Gastrocnemius medialis (tissue), 4 donors: ENCODE data around the gene MEOX1. TPM values are rescaled to one million over a fixed set of nuclear protein-coding genes. Genes with fewer than 3 reads are reported as not detected.

Source experiments
- ATAC-seq, 2 donors: fragments of 150-250 bp; one replicate each; pipeline ENCODE4 v1.9.1; 2016
- DNase-seq, 2 donors: peaks; one replicate each; pipeline ENCODE4 v3.0.0-alpha.2; 2019
- H3K27ac ChIP-seq, 4 donors: fragments of 200-600 bp; sonication (generic); 1 replicate in 1 of 4; 2 replicates in 3 of 4; pipeline ENCODE4 v1.5.1; 2016 to 2018; ENCODE audit warnings: mild to moderate bottlenecking in 2 of 4, moderate library complexity in 1 of 4
- H3K27me3 ChIP-seq, 3 donors: fragments of 200-600 bp; sonication (generic) in 2 of 3; 1 replicate in 1 of 3; 2 replicates in 2 of 3; pipeline versions ENCODE4 v1.5.1 to v1.6.0; 2016 to 2019; ENCODE audit warnings: mild to moderate bottlenecking in 1 of 3, moderate library complexity in 1 of 3
- H3K36me3 ChIP-seq, 2 donors: fragments of 200-600 bp; sonication (generic) in 1 of 2; one replicate each; pipeline ENCODE4 v1.5.1; 2017 to 2018
- H3K4me1 ChIP-seq, 2 donors: fragments of 200-600 bp; sonication (generic) in 1 of 2; one replicate each; pipeline ENCODE4 v1.5.1; 2016 to 2017; ENCODE audit warnings: mild to moderate bottlenecking in 2 of 2
- H3K4me3 ChIP-seq, 4 donors: fragments of 200-600 bp; sonication (generic) in 3 of 4; 1 replicate in 1 of 4; 2 replicates in 3 of 4; pipeline ENCODE4 v1.5.1; 2016 to 2019; ENCODE audit warnings: mild to moderate bottlenecking in 2 of 4
- H3K9me3 ChIP-seq, 3 donors: fragments of 200-600 bp; sonication (generic) in 2 of 3; 1 replicate in 1 of 3; 2 replicates in 2 of 3; pipeline ENCODE4 v1.5.1; 2016 to 2019
- POLR2A ChIP-seq, 2 donors: fragments of 450-650 bp; IDR thresholded peaks; one replicate each; pipeline ENCODE4 v1.6.1; 2017; ENCODE audit warnings: antibody characterized with exemption in 2 of 2, mild to moderate bottlenecking in 2 of 2, moderate library complexity in 2 of 2
- in situ Hi-C, 4 donors: fragments of 200-750 bp; cut with MboI; loops; one replicate each; pipeline versions ENCODE4 v1.15.0 to v1.8.0; 2017; ENCODE audit warnings: low sequenced_read_pairs in 4 of 4
- intact Hi-C: fragments of 100-400 bp; cut with DNase I; formaldehyde crosslinking; loops from one replicate; pipeline ENCODE4 v1.15.1; 2023; ENCODE audit warnings: low total_unique reads
- total RNA-seq, 4 donors: library from RNA; depleted of rRNA; stranded (reverse); fragments of >200 nt; gene quantifications; one replicate each; pipeline versions ENCODE4 v1.1.0 to v1.2.3, GENCODE V29; 2016
- TF ChIP-seq, protein P1 (sequence below), 5 experiments: fragments of 450-650 bp in 3 of 5; fragments of 200-600 bp in 2 of 5; sonication (generic) in 2 of 5; IDR thresholded peaks in 4 of 5; conservative IDR thresholded peaks in 1 of 5; 1 replicate in 4 of 5; 2 replicates in 1 of 5; pipeline ENCODE4 v1.5.1; 2016 to 2019; ENCODE audit warnings: antibody characterized with exemption in 5 of 5, mild to moderate bottlenecking in 3 of 5, moderate library complexity in 3 of 5

The MEOX1 gene
- total RNA-seq, 4 donors from 2014 or later = 4.0 to 12.2 (median 8.8) TPM

DNA sequence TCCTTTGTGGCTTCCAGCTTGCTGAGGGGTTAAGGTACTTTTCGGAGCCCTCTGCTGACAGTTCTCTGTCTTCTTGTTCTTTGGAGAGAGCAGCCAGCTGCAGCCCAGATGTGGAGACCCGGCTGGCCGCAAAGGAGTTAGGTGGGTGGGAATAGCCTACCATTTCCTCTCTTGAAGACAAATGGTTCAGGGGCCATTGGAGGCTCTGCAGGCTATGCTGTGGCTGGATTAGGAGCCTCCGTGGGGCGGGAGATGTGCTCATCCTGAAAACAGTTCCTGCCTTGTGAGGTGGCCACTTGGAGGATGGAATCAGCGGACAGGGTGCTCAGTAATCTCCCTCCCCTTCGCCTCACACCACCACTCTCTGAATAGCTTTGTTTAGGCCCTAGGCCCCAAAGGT lies 30.3 kb downstream of the MEOX1 start:
- no peak overlapping the region for H3K4me3 ChIP-seq
- intact Hi-C loops (no loop called here), in situ Hi-C loops (no loop called here)
- DNase-seq (no peak), ATAC-seq (no peak)
- H3K4me1 ChIP-seq = no peaks in the 10 kb centered on the region
- H3K9me3 ChIP-seq = no peaks in the 10 kb centered on the region
- no peaks in the 10 kb centered on the region for H3K36me3 ChIP-seq
- TF ChIP-seq POLR2A (IDR thresholded peaks at IDR 0.05) = no peak
- TF ChIP-seq, protein P1, sequence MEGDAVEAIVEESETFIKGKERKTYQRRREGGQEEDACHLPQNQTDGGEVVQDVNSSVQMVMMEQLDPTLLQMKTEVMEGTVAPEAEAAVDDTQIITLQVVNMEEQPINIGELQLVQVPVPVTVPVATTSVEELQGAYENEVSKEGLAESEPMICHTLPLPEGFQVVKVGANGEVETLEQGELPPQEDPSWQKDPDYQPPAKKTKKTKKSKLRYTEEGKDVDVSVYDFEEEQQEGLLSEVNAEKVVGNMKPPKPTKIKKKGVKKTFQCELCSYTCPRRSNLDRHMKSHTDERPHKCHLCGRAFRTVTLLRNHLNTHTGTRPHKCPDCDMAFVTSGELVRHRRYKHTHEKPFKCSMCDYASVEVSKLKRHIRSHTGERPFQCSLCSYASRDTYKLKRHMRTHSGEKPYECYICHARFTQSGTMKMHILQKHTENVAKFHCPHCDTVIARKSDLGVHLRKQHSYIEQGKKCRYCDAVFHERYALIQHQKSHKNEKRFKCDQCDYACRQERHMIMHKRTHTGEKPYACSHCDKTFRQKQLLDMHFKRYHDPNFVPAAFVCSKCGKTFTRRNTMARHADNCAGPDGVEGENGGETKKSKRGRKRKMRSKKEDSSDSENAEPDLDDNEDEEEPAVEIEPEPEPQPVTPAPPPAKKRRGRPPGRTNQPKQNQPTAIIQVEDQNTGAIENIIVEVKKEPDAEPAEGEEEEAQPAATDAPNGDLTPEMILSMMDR (IDR thresholded peaks at IDR 0.05 in 4 of 5, conservative IDR thresholded peaks at IDR 0.05 in 1 of 5) = no peak
- no peak overlapping the region for H3K27ac ChIP-seq
- H3K27me3 ChIP-seq = peaks cover 0 to 7% (median 3%) of the 10 kb centered on the region in 3 donors

DNA sequence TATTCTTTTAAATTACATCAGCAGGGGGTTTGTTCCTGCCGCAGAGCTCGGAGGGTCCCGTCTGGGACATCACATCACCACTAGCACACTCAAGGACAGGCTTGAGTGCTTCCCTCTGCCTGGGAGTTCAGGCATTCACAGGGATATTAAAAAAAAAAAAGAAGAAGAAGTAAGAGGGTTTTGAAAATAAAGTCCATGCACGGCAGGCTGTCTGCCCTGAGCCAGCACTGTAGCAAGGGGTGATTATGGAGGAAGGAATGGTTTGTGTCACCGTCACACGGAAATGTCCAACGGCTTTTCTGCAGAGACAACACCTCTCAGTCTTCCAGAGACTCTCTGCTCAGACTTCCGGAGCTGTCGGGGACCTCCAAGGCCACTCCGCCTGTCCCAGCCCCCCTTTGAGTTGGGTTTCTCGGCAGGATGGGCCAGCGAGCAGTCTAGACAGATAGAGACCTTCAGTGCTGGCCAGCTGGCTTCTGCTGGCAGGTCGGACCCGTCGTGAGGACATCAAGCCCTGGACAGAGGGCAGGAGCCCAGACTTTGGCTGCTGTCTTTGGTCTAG lies 33.6 kb downstream of the MEOX1 start:
- H3K36me3 ChIP-seq = no peaks in the 10 kb centered on the region
- H3K9me3 ChIP-seq = no peaks in the 10 kb centered on the region
- peaks cover 0 to 7% (median 3%) of the 10 kb centered on the region in 3 donors for H3K27me3 ChIP-seq
- no peaks in the 10 kb centered on the region for H3K4me1 ChIP-seq
- H3K4me3 ChIP-seq = no peak overlapping the region
- TF ChIP-seq, protein P1 (IDR thresholded peaks at IDR 0.05 in 4 of 5, conservative IDR thresholded peaks at IDR 0.05 in 1 of 5) = no peak
- TF ChIP-seq POLR2A (IDR thresholded peaks at IDR 0.05) = no peak
- intact Hi-C loops (no loop called here), in situ Hi-C loops (no loop called here)
- H3K27ac ChIP-seq = no peak overlapping the region
- ATAC-seq (no peak), DNase-seq (no peak)

DNA sequence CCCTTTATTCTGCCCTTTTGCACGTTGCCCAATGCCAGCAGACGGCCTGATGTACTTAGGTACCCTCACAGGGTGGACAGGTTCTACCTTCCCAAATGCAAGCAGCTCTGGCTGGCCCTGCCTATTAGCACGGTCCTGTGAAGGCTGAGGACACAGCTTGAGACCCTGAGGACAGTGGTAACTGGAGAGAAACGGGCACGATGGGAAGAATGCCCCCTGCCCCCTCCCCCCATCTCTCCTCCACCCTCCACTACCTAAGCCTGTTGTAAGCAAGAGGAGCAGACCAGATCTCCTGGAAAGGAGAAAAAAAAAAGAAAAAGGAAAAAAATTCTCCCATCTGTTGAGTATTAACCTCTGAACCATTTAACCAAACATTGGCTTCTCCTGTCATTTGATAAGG lies 34.1 kb downstream of the MEOX1 start:
- DNase-seq (no peak), ATAC-seq (no peak)
- Histone ChIP-seq H3K4me1 (no peaks in the 10 kb centered on the region), H3K9me3 (no peaks in the 10 kb centered on the region), H3K27ac (no peak overlapping the region), H3K27me3 (peaks cover 0 to 7% (median 3%) of the 10 kb centered on the region in 3 donors), H3K36me3 (no peaks in the 10 kb centered on the region), H3K4me3 (no peak overlapping the region)
- no peak for TF ChIP-seq POLR2A (IDR thresholded peaks at IDR 0.05)
- TF ChIP-seq, protein P1 (IDR thresholded peaks at IDR 0.05 in 4 of 5, conservative IDR thresholded peaks at IDR 0.05 in 1 of 5) = no peak
- in situ Hi-C loops (no loop called here), intact Hi-C loops (no loop called here)

DNA sequence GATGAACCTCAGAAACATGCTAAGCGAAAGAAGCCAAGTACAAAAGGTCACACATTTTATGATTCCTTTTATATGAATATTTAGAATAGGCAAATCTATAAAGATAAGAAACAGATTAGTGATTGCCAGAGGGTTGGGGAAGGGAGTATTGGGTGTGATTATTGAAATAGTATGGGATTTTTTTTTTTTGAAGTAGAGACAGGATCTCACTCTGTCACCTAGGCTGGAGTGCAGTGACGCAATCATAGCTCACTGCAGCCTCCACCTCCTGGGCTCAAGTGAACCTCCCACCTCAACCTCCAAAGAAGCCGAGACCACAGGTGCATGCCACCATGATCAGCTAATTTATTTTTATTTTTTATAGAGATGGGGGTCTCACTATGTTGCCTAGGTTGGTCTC lies 35.7 kb downstream of the MEOX1 start:
- Histone ChIP-seq H3K36me3 (no peaks in the 10 kb centered on the region), H3K4me3 (no peak overlapping the region), H3K27ac (no peak overlapping the region), H3K27me3 (peaks cover 0 to 7% (median 3%) of the 10 kb centered on the region in 3 donors), H3K4me1 (no peaks in the 10 kb centered on the region), H3K9me3 (no peaks in the 10 kb centered on the region)
- ATAC-seq (no peak), DNase-seq (no peak)
- intact Hi-C loops = no loop called here
- in situ Hi-C loops = no loop called here
- TF ChIP-seq, protein P1 (IDR thresholded peaks at IDR 0.05 in 4 of 5, conservative IDR thresholded peaks at IDR 0.05 in 1 of 5) = no peak
- no peak for TF ChIP-seq POLR2A (IDR thresholded peaks at IDR 0.05)

DNA sequence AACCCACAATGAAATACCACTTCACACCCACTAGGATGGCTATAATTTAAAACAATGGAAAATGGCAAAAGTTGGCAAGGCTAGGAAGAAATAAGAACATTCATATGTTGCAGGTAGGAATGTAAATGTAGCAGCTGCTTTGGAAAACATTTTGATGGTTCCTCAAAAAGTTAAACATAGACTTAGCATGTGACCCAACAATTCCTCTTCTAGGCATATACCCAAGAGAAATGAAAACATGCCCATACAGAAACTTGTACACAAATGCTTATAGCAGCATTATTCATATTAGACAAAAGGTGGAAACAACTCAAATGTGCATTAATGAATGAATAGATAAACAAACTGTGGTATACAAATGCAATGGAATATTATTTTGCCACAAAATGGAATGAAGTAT lies 36.1 kb downstream of the MEOX1 start:
- TF ChIP-seq POLR2A (IDR thresholded peaks at IDR 0.05) = no peak
- TF ChIP-seq, protein P1 (IDR thresholded peaks at IDR 0.05 in 4 of 5, conservative IDR thresholded peaks at IDR 0.05 in 1 of 5) = no peak
- Histone ChIP-seq H3K36me3 (no peaks in the 10 kb centered on the region), H3K9me3 (no peaks in the 10 kb centered on the region), H3K4me1 (no peaks in the 10 kb centered on the region), H3K27me3 (peaks cover 0 to 7% (median 3%) of the 10 kb centered on the region in 3 donors), H3K27ac (no peak overlapping the region), H3K4me3 (no peak overlapping the region)
- intact Hi-C loops (no loop called here), in situ Hi-C loops (no loop called here)
- no peak for ATAC-seq
- no peak for DNase-seq
